Measurements from ENCODE around the gene NPM1.

DNA sequence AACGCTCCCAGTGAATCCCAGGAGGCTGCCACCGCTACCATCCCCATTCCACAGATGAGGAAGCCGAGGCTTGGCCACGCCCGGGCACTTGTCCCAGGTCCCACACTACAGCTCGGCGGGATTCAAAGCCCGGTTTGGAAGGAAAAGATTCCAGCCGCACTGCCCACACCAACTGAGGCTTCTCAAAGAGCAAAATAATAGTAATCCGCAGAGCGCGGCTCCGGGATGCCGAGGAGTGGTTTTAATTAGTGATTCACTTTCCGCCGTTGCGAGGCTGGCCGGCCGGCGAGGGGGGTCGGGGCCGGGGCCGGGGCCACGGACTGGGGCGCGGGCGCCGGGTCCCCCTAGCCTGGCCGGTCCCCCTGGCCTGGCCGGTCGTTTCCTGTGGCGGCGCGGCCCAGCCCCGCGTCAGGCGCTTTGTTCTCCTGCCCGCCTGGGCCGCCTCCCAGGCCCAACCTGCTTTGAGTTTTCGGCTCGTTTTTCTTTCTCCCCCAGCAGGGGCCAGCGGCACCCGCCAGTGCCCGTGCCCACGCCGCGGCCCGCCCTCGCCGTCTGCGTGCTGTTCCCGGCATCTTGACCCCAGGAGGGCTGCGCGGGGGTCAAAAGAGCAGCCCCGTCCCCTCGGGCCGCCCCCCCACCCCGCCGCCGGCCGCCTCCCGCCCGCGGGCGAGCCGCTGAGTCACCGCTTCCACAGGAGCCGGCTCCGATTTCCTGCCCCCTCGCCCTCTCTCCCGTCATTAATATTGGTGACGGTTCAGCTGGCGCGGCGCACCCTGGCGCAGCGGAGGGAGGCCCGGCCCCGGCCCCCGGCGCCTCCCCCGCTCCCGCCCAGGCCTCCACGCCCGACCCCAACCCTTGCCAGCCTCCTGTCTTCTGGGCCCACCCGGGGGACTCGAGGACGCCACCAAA is 63.0 kb downstream of the NPM1 start:
- TF ChIP-seq, protein P1, sequence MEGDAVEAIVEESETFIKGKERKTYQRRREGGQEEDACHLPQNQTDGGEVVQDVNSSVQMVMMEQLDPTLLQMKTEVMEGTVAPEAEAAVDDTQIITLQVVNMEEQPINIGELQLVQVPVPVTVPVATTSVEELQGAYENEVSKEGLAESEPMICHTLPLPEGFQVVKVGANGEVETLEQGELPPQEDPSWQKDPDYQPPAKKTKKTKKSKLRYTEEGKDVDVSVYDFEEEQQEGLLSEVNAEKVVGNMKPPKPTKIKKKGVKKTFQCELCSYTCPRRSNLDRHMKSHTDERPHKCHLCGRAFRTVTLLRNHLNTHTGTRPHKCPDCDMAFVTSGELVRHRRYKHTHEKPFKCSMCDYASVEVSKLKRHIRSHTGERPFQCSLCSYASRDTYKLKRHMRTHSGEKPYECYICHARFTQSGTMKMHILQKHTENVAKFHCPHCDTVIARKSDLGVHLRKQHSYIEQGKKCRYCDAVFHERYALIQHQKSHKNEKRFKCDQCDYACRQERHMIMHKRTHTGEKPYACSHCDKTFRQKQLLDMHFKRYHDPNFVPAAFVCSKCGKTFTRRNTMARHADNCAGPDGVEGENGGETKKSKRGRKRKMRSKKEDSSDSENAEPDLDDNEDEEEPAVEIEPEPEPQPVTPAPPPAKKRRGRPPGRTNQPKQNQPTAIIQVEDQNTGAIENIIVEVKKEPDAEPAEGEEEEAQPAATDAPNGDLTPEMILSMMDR (IDR thresholded peaks at IDR 0.05 in 8 of 11, conservative IDR thresholded peaks at IDR 0.05 in 3 of 11) = no peak
- TF ChIP-seq POLR2AphosphoS5 (IDR thresholded peaks at IDR 0.05) = no peak
- no peak for TF ChIP-seq POLR2A (IDR thresholded peaks at IDR 0.05)

Data from spleen (tissue), 7 donors.